ENCODE measurements around the gene SIDT1. TPM values are rescaled to one million over a fixed set of nuclear protein-coding genes. Genes with fewer than 3 reads are reported as not detected.

Gene SIDT1
- total RNA-seq, 1 donor from 2014 or later = 0.78 TPM

DNA sequence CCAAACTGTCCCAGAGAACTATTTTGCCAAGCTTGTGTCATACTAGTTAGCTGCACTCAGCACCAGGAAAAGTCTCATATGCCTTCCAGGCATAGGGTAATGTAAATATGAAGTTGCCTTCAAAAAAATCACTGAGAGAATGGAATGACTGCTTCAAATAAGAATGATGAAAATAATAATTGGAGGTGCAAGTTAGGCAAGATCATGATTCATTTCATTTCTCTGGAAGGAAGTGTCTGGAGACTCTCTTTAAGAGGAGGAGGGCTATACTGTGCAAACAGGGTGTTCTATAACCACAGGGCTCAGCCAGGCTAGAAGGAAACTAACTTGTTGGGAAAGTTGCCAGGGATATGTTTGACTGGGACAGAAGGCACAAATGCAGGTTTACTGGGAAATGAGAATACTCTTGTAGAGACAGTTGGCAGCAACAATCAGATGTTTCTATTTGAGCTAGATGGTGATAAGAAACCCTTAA lies 4.3 kb downstream of the SIDT1 start:
- intact Hi-C loops (cut with DNase I) = no loop called here
- no peak for ATAC-seq (ENCODE audit: poor library complexity)
- DNase-seq = no peak

DNA sequence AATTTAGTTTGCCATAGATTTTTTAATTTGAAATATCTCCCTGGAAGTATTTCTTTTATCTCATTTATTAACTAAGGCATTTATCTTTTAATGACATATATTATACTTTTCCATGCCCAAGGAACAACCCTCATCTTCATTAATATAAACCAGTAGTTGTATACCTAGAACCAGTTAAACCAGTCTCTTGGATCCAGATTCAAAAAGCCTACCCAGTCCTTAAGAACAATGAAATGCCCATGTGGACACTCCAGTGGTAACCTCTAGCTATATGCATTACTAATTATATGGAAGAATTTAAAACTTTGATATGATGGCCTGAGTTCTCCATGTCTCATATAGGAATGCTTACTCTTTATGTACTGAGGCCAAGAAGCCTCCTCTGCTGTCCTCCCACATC lies 4.8 kb downstream of the SIDT1 start:
- intact Hi-C loops (cut with DNase I) = no loop called here
- ATAC-seq (ENCODE audit: poor library complexity) = no peak
- DNase-seq = no peak

DNA sequence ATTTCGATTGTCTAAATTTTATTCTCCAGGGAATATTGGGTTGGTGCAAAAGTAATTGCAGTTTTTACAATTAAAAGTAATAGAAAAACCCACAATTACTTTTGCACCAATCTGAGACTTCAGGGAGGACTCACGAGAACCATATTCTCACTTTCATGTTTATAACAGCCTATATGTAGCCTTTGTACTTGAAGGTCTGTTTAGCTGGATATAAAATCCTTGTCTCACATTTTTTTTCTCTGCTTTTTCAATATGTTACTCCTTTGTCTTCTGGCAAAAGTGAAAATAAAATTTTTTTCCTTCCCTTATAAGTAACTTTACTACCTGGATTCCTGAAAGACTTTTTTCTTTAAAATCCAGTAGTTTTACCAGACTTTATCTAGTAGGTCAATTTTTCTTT lies 9.2 kb downstream of the SIDT1 start:
- no peak for DNase-seq
- intact Hi-C loops (cut with DNase I) = no loop called here

DNA sequence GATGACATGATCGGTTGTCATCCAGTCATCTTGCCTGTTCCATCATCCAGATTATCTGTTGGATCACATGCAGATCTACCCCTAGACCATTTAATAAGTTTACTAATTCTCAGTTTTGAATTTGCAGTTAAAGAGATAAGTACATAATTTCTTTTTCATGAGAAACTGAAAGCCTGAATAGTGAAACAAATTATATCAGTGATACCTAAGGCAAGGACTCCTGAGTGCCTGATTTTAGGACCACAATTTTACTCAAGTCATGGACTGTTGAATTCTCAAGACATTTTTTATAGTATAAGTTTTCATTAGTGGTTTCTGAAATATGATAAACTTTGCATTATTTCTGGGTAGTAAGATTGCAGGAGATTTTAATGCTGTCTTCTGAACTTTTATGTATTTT lies 13.2 kb downstream of the SIDT1 start:
- intact Hi-C loops (cut with DNase I) = no loop called here
- ATAC-seq (ENCODE audit: poor library complexity) = no peak

More for the DNA sequence above, 9.2 kb downstream of the SIDT1 start:
- ATAC-seq (ENCODE audit: poor library complexity) = no peak

DNA sequence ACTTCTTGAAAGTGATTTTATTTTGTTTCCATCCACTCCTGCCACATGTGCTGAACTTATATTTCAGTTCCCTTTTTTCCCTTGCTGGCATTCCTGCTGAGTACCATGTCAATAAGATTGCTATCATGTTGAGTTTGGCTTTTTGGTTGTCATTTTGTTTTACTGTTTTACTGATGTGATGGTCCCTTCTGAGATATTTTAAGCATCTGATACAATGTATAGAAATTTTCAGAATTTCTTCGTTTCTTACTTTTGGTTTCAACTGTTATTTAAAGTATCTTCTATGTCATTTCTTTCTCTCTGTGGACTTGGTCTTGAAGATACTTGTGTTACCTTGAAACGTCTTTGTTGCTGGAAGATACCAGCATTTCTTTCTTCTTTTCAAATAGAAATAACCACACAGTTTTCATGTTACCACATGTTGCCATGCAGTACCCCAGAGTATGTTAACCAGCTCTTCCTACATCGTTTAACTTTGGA lies 14.1 kb downstream of the SIDT1 start:
- ATAC-seq (ENCODE audit: poor library complexity) (no peak), DNase-seq (no peak)
- intact Hi-C loops (cut with DNase I) = no loop called here

More for the DNA sequence above, 13.2 kb downstream of the SIDT1 start:
- DNase-seq = no peak

DNA sequence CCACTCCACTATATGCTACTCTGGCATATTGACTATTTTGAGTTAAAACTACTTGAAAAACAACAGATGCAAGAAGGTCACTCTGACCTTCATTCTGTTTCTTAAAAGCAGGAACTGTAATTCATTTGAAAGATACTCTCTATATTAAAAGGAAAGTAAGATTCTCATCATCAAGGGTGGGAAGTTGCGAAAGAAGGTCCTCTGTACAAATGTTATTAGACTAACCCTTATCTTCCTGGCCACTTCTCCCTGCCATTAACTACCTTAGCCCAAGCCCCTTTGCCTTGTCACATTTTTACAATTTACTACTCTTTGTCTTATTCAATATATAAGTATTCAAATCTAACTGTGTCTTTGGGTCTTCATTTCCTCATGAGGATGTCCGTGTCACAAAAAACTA lies 16.1 kb downstream of the SIDT1 start:
- no peak for ATAC-seq (ENCODE audit: poor library complexity)
- DNase-seq = no peak
- intact Hi-C loops (cut with DNase I) = no loop called here

DNA sequence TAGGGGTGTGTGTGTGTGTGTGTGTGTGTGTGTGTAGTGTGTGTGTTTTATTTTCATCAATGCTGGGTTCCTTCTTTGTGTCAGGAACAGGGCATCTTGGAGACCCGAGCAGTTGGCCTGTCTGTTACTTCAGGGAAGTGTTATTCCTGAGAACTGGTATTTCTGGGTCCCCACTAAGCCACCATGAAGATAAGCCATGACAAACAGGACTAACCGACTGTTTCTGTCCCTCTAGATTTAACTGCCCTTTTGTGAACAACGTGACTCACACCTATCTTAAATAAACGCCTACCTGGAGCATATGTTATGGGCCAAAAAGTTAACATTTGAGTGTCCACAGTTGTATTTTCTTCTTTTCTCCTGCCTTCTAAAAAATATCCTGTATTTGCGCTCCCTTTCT lies 19.5 kb downstream of the SIDT1 start:
- no peak for ATAC-seq (ENCODE audit: poor library complexity)
- no peak for DNase-seq
- intact Hi-C loops (cut with DNase I) = no loop called here

DNA sequence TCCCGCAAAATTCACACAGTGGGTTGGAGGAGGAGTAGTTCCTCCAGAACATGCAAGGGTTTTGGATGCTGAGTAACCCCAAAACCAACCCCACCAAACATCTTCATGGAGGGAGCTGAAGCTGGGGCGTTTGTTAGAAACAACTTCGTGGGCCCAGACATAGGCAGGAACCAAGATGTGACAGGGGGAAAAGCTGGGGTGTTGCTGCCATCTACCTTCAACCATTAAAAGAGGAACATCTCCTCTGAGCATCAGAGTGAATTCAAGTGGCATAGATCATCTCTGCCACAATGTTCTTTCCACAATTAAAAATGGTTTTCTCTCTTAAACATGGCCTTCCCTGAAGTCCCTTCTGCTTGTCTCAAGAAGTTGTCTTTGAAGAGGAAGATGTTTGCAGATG lies 20.5 kb downstream of the SIDT1 start:
- ATAC-seq (ENCODE audit: poor library complexity) (no peak), DNase-seq (no peak)
- intact Hi-C loops (cut with DNase I) = no loop called here

DNA sequence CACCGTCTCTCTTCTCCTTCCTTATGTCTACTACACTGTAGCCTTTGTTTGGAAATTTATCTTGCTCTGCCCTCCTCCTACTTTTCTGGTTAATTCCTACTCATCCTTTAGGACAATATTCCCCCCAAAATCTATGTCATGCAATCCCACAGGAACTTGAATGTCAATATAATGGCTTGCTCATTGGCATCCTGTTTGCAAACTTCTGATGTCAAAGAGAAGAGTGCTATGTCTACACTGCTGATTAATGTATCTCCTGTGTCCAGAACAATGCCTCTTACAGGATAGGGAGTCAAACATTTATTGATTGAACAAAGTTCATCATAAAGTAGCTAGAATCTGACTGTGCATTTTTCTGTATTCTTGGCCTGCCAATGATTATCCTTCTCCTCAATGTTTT lies 22.8 kb downstream of the SIDT1 start:
- no peak for DNase-seq
- intact Hi-C loops (cut with DNase I) = no loop called here
- no peak for ATAC-seq (ENCODE audit: poor library complexity)

DNA sequence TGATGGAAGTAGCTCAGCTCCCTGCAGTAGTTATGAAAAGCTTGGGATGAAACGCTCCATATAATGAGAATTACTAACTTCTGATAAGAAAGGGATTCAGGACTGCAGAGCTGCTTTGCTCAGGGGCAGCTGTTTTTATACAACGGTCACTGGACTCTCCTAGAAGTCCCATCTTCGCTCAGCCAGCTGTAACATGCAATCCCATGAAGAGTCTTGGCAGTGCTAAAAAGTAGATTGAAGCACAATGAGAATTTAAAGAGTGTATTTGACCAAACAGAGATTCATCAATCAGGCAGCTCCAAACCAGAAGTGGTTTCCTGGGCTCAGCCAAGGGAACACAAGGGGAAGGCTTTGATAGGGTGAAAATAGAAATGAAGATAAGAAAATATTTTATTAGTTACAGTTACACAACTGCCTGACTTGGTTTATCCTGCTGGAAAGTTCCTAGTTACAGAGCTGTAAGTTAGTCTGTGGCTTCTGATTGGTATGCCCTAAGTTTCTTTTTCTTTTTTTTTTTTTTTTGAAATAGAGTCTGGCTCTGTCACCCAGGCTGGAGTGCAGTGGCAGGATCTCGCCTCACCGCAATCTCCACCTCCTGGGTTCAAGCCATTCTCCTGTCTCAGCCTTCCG lies 24.1 kb downstream of the SIDT1 start:
- intact Hi-C loops (cut with DNase I) = no loop called here
- ATAC-seq (ENCODE audit: poor library complexity) (no peak), DNase-seq (no peak)

DNA sequence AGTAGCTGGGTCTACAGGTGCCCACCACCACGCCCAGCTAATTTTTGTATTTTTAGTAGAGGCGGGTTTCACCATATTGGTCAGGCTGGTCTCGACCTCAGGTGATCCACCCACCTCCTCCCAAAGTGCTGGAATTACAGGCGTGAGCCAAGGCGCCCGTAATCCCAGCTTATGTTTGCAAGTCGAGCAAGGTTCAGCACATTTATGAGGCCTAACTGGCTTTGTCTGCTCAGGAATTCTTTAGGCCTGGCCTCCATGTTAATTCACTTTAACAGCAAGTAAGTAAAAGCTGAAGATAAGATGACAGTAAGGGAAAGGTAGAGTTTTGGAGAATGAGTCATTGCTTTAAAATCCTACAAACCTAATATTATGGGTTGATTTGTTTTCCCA lies 24.6 kb downstream of the SIDT1 start:
- intact Hi-C loops (cut with DNase I) = no loop called here
- ATAC-seq (ENCODE audit: poor library complexity) (no peak), DNase-seq (no peak)

DNA sequence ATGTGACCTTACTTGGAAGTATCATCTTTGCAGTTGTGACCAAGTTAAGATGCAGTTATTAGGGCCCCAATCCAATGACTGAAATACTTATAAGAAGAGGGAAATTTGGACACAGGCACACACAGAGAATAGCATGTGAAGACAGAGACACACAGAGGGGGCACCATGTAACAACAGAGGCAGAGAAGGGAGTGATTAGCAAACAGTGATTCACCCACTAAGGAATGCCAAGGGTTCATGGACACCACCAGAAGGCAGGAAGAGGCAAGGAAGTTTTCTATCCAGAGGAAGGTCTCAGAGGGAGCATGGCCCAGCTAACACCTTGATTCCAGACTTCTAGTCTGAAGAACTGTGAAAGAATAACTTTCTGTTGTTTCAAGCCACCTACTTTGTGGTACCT lies 25.0 kb downstream of the SIDT1 start:
- ATAC-seq (ENCODE audit: poor library complexity) = no peak
- intact Hi-C loops (cut with DNase I) = no loop called here
- DNase-seq = no peak

DNA sequence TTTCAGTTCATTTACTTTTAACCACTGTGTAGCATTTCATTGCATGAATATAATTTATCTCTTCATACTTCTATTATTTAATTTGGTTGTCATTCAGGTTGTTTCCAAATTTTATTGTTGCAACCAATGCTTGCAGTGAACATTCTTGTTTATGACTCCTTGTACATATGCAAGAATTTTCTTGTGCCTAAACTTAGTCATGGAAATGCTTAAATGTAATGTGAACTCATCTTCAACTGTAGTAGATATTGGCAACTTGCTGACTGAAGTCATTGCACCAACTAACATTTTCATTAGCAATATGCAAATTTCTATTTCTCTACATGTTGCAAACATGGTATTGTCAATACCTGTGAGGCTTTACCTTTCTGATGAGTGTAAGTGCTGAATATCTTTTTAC lies 26.7 kb downstream of the SIDT1 start:
- DNase-seq (no peak), ATAC-seq (ENCODE audit: poor library complexity) (no peak)
- intact Hi-C loops (cut with DNase I) = no loop called here

DNA sequence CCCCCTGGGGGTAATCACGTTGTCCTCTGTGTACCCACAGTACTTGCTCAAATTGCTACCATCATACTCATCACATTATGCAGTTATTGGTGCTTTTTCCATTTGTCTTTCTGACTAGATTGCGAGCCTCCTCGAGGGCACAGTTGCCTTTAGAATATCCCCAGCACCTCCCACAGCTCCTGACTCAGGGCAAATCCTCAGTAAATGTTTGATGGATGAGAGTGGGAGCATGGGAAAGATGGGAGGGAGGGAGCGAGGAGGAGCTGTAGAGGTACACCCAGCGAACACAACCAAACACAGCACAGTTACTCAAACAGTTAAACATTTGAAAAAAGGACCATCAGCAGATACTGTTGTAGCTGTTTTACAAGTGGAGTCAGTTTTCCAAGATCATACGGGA lies 27.9 kb downstream of the SIDT1 start:
- no peak for ATAC-seq (ENCODE audit: poor library complexity)
- intact Hi-C loops (cut with DNase I) = no loop called here
- DNase-seq = no peak

DNA sequence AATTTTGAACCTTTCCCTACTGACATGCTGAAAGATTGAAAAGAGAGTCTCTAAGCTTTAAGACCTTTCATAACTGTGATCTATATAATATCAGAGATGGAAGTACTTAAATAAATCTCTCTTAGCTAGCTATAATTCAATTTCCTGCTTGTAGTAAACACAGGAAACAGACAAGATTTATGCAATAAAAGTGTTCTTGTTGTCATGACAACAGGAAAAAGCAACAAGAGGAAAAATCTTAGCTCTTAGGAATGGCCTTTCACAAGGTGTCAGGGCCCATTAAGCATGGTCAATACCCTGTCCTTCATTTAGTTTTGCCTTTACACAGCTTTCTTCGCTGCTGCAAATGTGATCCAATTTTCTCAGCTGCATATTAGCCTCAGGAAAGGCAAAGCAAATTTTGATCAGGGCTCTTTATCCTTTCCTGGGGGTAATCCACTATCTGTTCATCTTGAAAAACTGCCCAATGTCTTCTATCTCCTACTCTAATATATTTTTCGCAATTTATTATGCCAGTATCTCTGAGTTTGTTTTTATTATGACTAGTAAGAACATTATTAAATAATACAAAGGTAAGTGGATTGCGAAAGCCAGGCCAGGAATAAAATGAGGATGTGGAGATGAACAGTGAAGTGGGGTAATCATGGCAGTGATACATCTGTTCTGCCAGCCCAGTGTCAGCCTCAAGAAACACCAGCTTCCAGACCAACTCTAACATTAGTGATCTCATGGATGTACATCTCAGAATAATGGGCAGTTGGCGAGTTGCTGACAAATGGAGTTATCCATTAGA lies 28.7 kb downstream of the SIDT1 start:
- intact Hi-C loops (cut with DNase I) = no loop called here
- DNase-seq (no peak), ATAC-seq (ENCODE audit: poor library complexity) (no peak)

DNA sequence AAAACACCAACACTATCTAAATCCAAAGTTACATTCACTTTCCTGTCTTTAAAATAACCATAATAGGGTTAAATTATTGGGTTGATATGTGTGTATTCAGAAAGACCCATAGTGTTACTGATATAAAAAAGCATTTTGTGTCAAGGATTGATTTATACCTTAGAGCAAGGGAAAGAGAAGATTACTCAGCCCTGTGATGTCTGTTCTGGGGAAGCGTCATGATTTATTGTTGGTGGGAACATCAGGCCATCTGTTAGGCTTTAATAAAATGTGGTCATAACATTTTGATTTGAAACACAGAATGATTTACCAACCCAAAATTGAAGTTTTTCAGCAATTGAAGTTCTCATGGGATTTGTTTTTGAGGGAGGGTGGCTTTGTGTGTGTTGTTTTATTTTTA lies 33.2 kb downstream of the SIDT1 start:
- ATAC-seq (ENCODE audit: poor library complexity) = no peak
- no peak for DNase-seq
- intact Hi-C loops (cut with DNase I) = no loop called here

DNA sequence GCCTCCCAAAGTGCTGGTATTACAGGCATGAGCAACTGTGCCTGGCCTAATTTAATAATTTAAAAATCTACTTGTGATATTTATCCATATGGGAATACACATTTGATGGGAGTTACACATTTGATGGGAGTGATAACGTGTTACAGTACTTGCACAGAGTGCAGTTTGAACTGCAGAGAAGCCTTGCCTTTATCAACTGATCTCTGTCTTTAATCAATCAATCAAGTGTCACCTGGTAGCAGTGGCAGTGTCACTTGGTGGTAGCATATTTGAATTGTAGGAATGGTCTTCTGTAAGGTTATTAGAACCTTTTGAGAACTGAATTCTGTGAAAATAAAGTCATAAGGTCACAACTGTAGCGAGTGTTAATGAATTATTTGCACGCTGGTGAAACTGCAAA lies 37.8 kb downstream of the SIDT1 start:
- no peak for DNase-seq
- intact Hi-C loops (cut with DNase I) = no loop called here
- no peak for ATAC-seq (ENCODE audit: poor library complexity)

DNA sequence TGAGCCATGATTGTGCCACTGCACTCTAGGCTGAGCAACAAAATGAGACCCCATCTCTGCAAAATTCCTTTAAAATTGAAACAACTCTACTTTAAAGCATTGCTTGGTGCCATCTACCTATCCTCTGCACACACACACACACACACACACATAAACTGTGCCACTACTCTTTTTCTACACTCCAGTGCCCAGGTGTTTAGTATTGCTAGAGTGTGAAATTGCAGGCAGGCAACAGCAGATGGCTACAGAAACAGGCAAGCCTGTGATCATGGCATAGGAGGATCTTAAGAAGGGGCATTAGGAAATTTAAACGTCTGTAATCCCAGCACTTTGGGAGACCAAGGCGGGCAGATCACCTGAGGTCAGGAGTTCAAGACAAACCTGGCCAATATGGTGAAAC lies 39.0 kb downstream of the SIDT1 start:
- intact Hi-C loops (cut with DNase I) = no loop called here
- DNase-seq (no peak), ATAC-seq (ENCODE audit: poor library complexity) (no peak)

DNA sequence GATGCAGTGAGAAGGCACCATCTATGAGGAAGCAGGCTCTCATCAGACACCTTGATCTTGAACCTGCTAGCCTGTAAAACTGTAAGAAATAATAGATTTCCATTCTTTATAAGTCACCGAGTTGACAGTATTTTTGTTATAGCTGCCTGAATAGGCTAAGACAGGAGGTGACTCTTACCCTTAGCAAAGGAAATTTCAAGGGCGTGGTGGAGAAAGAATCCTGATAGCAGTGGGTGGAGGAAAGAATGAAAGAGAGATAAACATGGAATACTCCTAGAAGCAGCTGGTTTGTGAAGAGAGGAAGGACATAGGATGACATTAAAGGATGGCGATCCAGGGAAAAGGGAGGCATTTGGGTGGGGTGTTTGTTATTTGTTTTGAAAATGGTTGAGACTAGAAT lies 41.4 kb downstream of the SIDT1 start:
- intact Hi-C loops (cut with DNase I) = no loop called here
- no peak for ATAC-seq (ENCODE audit: poor library complexity)
- DNase-seq = no peak

DNA sequence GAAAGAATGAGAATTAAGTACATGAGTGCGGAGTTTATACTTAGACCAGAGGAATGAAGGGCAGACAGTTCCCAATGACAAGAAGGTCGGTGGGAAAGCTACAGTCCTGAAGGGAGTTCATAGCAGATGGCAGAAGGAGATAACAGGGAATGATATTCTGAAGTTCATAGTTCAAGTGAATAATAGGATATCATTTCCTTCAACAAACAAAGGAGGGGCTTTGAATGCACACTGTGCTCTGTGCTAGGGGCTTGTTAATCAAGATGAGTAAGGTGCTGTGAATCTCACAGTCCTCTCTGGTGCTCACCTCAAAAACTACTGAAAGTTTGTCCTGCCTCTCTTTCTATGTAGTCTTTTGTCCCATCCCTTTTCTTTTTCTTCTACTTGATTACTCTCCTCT lies 41.9 kb downstream of the SIDT1 start:
- intact Hi-C loops (cut with DNase I) = no loop called here
- ATAC-seq (ENCODE audit: poor library complexity) (no peak), DNase-seq (no peak)

Measured in Right ventricle myocardium superior (tissue), 1 donor.